OCI-LY1 (cell line): ENCODE results near the gene SPIRE2.

Source experiments
- EZH2 ChIP-seq: fragments of 200-600 bp; sonication (generic), shearing (Covaris generic); IDR thresholded peaks from 2 replicates; pipeline ENCODE4 v1.8.0; 2017; ENCODE audit warnings: borderline replicate concordance, mixed run types, mild to moderate bottlenecking, antibody characterized with exemption, low read length, moderate library complexity, mixed read lengths
- TF ChIP-seq, protein P1 (sequence below): fragments of 200-600 bp; sonication (generic), shearing (Covaris generic); IDR thresholded peaks from 2 replicates; pipeline ENCODE4 v1.5.1; 2017; ENCODE audit warnings: mild to moderate bottlenecking, antibody characterized with exemption, low read length, moderate library complexity, mixed read lengths

DNA sequence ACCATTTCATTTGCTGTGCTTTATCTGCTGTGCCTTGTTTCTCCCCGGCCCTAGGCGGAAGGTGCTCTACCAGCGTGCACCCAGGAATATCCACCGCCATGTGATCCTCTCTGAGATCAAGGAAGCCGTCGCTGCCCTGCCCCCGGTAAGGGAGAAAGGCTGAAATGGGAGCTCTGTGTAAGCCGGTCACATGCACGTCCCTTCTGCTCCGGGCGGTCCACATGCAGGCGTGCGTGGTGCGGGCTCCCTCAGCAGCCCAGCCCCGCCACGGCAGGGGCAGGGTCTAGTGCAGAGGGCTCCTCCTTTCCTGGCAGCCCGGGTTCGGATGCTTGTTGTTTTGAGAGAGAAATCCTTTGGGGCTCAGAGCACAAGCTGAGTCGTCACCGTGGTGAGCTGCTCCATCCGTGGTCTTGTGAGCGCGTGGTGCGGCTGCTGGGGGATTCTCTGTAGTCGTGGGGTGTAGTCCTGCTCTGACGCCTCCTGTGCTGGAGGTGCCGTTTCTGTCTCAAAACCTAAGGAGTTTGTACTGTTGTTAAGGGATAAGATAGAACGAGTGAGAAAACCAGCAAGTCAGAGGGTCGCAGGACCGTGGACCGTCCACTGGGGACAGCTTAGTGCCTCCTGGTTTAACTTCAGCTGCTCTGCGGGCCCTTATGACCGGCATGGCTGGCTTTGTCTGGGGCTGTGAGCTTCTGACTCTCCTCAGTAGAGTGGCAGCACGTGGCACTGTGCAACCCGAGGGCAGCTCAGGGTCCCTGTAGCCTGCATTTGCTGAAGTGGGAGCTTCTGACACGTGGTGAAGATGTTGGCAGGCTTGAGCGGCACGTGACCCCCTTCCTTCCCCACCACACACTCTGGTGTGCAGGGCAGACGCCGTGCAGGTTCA lies 78.1 kb downstream of the SPIRE2 start:
- TF ChIP-seq EZH2, result no peak
- TF ChIP-seq, protein P1, sequence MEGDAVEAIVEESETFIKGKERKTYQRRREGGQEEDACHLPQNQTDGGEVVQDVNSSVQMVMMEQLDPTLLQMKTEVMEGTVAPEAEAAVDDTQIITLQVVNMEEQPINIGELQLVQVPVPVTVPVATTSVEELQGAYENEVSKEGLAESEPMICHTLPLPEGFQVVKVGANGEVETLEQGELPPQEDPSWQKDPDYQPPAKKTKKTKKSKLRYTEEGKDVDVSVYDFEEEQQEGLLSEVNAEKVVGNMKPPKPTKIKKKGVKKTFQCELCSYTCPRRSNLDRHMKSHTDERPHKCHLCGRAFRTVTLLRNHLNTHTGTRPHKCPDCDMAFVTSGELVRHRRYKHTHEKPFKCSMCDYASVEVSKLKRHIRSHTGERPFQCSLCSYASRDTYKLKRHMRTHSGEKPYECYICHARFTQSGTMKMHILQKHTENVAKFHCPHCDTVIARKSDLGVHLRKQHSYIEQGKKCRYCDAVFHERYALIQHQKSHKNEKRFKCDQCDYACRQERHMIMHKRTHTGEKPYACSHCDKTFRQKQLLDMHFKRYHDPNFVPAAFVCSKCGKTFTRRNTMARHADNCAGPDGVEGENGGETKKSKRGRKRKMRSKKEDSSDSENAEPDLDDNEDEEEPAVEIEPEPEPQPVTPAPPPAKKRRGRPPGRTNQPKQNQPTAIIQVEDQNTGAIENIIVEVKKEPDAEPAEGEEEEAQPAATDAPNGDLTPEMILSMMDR, result no peak
